ENCODE measurements around the gene SLC29A4. TPM values are rescaled to one million over a fixed set of nuclear protein-coding genes. Genes with fewer than 3 reads are reported as not detected.
"Not testable (repeated sequence)": the region's sequence is repeated elsewhere in the genome, so short reads cannot be mapped to it uniquely, and the experiment has no call there.

SLC29A4 gene, protein sequence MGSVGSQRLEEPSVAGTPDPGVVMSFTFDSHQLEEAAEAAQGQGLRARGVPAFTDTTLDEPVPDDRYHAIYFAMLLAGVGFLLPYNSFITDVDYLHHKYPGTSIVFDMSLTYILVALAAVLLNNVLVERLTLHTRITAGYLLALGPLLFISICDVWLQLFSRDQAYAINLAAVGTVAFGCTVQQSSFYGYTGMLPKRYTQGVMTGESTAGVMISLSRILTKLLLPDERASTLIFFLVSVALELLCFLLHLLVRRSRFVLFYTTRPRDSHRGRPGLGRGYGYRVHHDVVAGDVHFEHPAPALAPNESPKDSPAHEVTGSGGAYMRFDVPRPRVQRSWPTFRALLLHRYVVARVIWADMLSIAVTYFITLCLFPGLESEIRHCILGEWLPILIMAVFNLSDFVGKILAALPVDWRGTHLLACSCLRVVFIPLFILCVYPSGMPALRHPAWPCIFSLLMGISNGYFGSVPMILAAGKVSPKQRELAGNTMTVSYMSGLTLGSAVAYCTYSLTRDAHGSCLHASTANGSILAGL
- 1 to 10 TPM in 1 of 2 donors, not detected in 1; 5.3 TPM for total RNA-seq

DNA sequence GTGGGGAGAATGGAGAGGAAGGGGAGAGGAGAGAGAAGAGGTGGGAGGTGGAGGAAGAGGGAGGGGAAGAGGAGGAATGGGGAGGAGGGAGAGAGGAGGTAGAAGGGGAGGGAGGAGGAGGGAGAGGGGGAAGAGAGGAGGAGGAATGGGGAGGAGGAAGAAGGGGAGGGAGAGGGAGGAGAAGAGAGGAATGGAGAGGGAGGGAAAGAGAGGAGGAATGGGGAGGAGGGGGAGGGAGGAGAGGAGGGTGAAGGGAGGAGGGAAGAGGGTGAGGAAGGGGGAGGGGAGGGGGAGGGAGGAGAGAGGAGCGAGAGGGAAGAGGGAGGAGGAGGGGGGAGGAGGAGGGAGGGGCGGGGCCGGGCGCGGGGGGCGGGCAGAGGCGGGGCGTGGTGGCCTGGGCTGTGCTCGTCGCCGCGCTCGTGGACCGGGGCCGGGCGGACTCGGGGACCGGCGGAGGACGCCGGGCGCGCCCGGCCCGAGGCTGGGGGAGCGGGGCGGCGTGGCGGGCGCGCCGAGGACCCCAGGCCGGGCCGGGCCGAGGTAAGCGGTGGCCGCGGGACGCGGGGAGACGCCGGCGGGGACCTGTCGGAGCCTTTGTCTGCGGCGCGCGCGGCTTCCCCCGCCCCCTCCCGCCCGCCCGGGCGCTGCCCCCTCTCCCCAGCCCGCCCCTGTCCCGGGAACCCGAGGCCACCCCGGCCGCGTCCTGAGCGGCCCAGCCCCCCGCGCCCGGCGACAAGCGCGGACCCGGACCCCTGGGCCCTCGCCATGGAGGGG, at the start of gene SLC29A4:
SLC29A4 (plus strand) TSS at position 401 of the 774 bp plus-strand sequence. CDS start 4,874 bp downstream, outside the sequence.
- ATAC-seq: peak; percentile 56 to 68
- DNase-seq (ENCODE audit: low spot score in 2 of 2): no peak
- no peaks in the 10 kb centered on the region for H3K9me3 Mint-ChIP-seq
- no peaks in the 10 kb centered on the region for H3K36me3 Mint-ChIP-seq
- H3K27ac Mint-ChIP-seq: no peak within 1 kb of the TSS

DNA sequence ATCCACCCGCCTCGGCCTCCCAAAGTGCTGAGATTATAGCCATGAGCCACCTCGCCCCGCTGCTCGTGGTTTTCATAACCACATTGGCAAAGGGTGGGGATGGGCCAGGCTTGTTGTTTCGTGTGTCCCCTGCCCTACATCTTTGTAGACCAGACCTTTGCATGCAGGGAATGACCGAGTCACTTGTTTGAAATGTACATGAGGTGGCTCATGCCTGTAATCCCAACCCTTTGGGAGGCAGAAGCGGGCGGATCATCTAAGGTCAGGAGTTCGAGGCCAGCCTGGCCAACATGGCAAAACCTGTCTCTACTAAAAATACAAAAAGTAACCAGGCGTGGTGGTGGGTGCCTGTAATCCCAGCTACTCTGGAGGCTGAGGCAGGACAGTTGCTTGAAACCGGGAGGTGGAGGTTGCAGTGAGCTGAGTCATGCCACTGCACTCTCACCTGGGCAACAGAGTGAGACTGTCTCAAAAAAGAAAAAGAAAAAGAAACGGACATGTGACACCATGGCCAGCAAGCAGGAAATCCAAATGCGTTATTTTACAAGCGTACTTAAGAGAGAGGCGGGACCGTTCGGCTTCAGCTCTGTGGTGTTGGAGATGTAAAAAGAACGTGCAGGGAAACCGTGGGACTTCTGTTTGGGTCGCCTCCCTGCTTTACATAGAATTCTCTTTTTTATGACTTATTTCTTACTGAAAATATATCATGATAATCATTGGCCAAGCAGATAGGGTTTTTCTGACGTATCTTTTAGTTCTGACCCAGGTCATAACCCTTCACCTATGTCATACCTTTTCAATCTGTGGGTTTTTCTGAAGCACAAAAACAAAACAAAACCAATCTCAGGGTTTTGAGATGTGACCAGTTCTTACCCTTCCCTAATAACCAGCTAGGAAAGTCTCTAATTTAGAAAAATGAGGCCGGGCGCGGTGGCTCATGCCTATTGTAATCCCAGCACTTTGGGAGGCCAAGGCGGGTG, 47.6 kb upstream of the SLC29A4 start:
- Mint-ChIP-seq H3K36me3 (peaks cover 2 to 17% of the 10 kb centered on the region in 2 donors), H3K9me3 (no peaks in the 10 kb centered on the region), H3K27ac (no peak overlapping the region)
- ATAC-seq (no peak), DNase-seq (ENCODE audit: low spot score in 2 of 2) (no peak)

DNA sequence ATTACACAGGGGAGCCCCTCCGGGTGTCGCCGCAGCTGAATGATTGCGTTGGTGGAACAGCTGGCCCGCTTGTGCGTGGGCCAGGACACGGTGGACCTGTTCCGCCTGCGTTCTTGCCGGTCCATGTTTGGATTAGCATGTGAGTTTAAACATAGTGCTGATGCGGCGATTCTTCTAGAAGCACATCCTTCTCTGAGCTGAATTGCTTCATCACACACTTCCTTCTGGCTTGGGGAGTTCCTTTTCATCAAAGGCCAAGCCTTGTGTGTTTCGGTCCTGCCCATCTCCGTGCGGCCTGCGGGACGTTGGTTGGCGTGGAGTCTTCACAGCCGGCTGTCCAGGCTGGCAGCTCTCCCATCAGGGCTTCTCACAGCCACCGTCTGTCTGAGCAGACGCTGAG, 45.5 kb upstream of the SLC29A4 start:
- no peak for ATAC-seq
- H3K9me3 Mint-ChIP-seq: no peaks in the 10 kb centered on the region

DNA sequence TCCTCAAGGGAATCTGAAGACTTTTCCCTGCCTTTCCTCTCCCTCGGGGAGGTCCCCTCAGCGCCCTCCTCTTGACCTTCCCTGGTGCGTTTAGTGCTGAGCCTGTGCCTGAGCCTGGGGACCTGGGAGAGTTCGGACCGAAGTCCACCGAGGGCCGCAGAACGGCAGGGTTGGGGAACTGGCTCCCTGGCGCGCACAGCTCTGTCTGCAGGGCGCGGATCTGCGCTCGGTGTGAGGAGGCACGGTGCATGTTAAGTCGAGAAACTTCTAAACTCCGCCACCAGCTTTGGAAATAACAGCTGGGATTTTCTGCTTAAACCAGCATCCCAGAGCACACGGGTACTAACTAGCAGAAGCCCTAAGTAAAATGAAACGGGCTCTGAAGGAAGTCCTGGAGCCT, 44.2 kb upstream of the SLC29A4 start:
- Mint-ChIP-seq H3K9me3 (no peaks in the 10 kb centered on the region), H3K36me3 (no peaks in the 10 kb centered on the region), H3K27ac (no peak overlapping the region)
- DNase-seq (ENCODE audit: low spot score in 2 of 2) (no peak), ATAC-seq (no peak)

More for the DNA sequence above, 45.5 kb upstream of the SLC29A4 start:
- no peaks in the 10 kb centered on the region for H3K36me3 Mint-ChIP-seq
- H3K27ac Mint-ChIP-seq: no peak overlapping the region
- DNase-seq (ENCODE audit: low spot score in 2 of 2): no peak

DNA sequence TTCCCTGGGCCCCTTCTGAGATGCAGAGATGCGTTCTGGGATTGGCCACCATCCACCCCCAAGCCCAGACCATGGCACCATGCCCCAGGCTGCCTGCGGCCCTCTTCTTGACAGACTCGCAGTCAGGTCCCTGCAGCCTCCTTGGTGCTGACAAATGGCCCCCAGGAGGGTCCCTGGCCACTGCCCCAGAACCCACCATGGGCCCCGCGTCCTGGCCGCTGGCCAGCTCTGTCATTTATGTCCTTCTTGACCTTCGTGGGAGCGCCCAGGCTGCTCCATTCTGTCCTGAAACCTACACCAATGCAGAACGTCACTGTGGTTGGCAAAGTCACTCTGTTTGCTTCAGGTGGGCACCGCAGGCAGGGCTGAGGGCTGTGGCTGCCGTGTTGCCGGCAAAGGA, 39.5 kb upstream of the SLC29A4 start:
- ATAC-seq (no peak), DNase-seq (ENCODE audit: low spot score in 2 of 2) (no peak)
- Mint-ChIP-seq H3K27ac (no peak overlapping the region), H3K36me3 (no peaks in the 10 kb centered on the region), H3K9me3 (no peaks in the 10 kb centered on the region)

DNA sequence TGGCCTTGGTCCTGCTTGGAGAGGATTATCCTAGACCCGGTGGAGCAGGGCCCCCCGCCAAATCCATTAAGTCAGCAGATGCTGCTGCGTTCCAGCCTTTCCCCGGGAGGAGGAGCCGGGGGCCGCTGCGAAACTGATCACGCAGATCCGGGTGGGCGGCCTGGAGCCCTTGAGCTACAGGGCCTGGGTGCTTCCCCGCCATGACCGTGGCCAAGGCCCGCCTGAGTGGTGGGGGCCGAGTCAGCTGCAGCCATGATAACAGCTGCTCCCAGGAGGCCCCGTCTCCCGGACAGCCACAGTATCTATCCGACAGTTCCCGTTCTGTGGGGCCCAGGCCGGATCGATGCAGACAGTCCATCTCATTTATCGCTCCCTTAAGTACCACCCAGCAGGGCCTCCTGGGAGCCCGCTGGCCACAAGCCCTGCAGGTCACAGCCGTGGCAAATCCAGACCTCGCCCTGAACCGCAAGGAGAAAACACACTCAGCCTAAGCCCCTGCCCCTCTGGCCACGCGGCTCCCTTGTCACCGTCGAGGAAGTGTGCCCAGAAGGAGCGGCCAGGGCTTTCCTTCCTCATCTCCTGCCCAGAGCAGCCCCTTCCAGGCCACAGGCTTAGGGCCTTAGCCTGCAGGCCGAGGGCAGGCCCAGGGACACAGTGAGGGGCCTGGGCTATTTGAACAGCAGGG, 34.4 kb upstream of the SLC29A4 start:
- ATAC-seq: no peak
- Mint-ChIP-seq H3K27ac (peak overlapping the region in 1 of 2 donors; percentile 55), H3K9me3 (no peaks in the 10 kb centered on the region), H3K36me3 (no peaks in the 10 kb centered on the region)
- no peak for DNase-seq (ENCODE audit: low spot score in 2 of 2)

DNA sequence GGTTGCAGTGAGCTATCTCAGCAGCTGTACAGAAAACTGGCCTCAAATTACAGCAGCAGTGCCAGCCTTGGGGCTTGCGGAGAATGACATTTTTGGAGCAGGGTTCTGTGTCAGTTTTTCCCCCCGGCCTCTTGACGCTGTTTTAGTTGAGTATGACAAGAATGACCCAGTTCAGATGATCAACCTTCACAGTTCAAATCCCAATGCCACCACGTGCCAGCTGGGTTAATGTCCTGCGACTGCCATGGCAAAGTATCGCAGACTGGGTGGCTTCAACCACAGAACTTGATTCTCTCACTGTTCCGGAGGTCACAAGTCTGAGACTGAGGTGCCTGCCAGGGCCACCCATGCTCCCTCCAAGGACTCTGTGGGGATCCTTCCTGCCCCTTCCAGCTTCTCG, 32.0 kb upstream of the SLC29A4 start:
- H3K36me3 Mint-ChIP-seq: not testable (repeated sequence)

DNA sequence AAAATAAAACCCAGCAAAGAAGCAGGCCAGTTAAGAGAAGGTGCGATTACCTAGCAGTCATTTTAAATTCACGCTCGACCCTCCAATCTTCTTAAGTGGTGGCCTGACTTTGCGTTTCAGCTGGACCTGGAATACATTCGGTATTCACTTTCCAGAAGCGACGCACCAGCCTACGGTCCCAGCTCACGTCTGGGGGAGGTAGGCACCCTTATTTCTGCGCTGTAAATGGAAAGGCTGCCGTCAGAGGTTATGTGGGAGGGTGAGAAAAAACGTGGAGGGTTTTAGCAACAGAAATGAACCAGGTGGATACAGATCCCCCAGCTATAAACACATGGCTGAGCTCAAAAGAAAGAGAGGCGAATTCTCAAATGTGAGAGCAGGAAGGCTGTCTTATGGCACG, 29.2 kb upstream of the SLC29A4 start:
- ATAC-seq; H3K9me3 Mint-ChIP-seq; DNase-seq (ENCODE audit: low spot score in 2 of 2); H3K27ac Mint-ChIP-seq; H3K36me3 Mint-ChIP-seq: not testable (repeated sequence)

More for the DNA sequence above, 32.0 kb upstream of the SLC29A4 start:
- not testable (repeated sequence) for ATAC-seq; H3K27ac Mint-ChIP-seq; H3K9me3 Mint-ChIP-seq; DNase-seq (ENCODE audit: low spot score in 2 of 2)

DNA sequence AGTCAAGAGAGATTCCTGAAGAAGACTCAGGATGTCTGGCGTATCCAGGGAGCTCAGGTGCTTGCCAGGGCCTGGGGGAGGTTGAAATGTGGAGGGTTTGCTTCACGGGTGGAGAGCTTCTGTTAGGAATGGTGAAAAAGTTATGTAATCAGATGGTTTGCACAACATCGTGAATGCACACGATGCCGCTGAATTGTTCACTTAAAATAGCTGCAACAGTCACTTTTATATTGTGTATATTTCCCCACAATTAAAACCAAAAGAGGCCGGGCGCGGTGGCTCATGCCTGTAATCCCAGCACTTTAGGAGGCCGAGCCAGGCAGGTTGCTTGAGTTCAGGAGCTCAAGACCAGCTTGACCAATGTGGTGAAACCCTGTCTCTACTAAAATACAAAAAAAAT, 28.4 kb upstream of the SLC29A4 start:
- ATAC-seq; DNase-seq (ENCODE audit: low spot score in 2 of 2); H3K36me3 Mint-ChIP-seq; H3K27ac Mint-ChIP-seq; H3K9me3 Mint-ChIP-seq: not testable (repeated sequence)

DNA sequence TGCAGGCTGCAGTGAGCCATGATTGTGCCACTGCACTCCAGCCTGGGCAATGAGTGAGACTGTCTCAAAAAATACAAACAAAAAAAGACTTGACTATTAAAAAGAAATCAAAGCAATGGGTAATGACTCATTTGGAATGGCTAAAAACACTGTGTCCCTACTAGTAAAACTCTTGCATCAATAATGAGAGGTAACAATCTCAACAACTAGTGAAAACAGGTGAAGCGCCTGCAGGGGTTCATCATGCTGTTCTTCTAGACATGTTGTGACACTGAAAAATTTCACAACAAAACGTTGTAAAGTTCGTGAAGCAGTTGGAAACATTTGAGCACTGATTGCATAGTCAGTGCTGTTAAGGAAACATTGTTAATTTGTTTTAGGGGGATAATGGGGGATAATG, 26.9 kb upstream of the SLC29A4 start:
- no peak for DNase-seq (ENCODE audit: low spot score in 2 of 2)
- Mint-ChIP-seq H3K27ac (no peak overlapping the region), H3K36me3 (no peaks in the 10 kb centered on the region), H3K9me3 (no peaks in the 10 kb centered on the region)
- no peak for ATAC-seq

DNA sequence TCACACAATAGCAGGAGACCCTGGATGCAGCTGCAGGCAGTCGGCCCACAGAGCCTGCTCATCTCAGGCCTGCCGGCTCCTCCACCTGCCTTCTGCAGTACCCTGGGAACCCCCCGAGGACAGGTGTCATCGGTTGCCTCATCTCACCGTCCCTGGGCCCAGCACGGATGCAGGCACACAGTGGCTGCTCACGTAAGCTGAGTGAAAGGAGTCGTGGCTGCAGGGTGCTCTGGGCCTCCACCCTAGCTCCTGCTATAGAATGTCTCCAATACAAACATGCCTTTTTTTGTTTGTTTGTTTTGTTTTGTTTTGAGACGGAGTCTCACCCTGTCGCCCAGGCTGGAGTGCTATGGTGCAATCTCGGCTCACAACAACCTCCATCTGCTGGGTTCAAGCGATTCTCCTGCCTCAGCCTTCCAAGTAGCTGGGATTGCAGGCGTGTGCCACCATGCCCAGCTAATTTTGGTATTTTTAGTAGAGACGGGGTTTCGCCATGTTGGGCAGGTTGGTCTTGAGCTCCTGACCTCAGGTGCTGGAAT, 22.1 kb upstream of the SLC29A4 start:
- ATAC-seq; H3K36me3 Mint-ChIP-seq; H3K27ac Mint-ChIP-seq; DNase-seq (ENCODE audit: low spot score in 2 of 2); H3K9me3 Mint-ChIP-seq: not testable (repeated sequence)

DNA sequence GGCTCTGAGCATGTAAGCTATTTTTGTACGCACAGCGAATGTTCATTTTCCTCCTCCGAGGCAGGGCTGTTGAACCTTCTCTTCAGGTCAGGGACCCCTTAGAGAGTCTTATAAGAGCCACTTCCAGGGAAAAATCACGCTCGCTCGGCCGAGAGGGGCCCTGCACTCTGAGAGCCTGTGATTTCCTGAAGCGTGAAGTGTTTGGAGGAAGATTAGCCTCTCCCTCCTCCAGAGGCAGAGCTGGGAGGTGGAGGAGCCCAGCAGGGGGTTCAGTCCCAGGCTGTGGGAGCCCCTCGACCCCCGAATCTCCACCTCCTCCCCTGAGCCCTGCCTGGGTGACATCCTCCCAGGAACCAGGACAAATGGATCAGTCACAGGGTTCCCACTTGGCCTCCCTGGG, 19.7 kb upstream of the SLC29A4 start:
- not testable (repeated sequence) for H3K27ac Mint-ChIP-seq; H3K9me3 Mint-ChIP-seq; H3K36me3 Mint-ChIP-seq; ATAC-seq; DNase-seq (ENCODE audit: low spot score in 2 of 2)

DNA sequence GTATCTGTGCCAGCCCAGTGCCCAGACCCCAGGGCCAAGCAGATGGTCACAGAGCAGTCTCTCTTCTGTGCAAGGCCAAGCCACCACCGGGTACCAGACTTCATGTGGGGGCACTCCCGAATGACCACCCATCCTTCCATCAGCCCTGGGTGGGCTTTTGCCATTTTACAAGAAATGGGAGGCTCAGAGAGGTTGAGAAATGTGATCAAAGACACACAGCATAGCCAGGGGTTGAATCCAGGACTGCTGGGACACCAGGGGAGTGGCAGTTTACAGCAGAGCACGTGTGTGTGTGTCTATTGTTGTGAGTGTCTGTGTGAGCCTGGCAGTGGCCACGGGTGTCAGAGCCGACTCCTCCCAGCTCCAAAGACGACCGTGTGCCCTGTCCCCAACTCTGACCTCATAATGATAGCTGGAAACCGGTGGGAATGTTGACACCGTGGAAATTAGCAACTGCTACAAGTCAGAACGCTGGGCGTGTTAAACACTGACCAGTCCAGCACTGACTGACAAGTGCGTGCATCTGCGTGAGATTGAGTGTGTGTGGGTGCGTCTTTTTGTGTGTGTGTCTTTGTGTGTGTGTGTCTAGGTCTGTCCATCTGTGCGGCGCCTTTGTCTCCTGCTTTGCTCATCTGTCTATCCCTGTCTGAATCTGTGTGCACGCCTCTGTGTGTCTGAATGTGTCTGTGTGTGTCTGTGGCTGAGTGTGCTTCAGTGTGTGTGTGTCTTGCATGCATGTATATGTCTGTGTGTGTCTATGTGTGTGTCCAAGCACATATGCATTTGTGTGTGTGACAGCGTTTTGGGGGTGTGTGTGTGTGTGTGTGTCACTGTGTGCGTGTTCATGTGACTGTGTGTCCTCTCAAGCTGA, 17.2 kb upstream of the SLC29A4 start:
- no peaks in the 10 kb centered on the region for H3K36me3 Mint-ChIP-seq
- ATAC-seq: no peak

DNA sequence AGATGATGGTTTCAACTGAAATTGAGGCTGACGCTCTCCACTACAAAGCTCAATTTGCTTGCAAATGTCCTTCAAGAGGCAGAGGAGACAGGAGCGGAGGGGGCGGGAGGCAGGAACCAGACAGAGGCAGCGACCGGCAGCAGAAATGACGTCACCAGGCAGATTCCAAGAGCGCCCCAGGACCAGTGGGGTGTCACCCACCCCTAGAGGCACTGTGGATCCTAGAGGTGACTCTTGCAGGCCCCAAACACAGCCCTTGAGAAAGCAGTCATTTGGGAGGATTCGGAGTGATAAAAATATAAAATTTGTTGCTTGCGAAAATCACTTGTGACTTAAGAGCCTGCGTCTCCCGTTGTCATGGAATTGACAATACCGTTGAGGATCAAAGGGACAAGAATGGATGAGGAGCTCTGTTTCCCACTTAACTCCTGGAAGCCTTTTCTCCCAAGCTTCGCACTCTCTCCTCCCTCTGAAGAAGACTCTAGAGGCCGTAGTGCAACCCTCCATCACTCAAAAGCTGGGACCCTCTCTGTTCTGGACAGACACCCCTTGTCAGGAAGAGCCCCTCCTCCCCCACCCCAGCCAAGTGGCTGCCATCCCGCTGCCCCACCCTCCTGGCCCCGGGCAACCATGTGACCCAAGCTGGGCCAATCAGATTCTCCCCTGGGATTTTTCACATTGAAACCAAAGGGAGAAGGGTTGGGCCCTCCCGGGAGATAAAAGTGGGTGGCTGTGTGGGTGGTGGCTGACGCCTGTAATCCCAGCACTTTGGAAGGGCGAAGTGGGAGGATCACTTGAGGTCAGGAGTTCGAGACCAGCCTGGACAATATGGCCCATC, 16.3 kb upstream of the SLC29A4 start:
- Mint-ChIP-seq H3K9me3 (no peaks in the 10 kb centered on the region), H3K27ac (no peak overlapping the region), H3K36me3 (no peaks in the 10 kb centered on the region)
- DNase-seq (ENCODE audit: low spot score in 2 of 2) (no peak), ATAC-seq (no peak)

More for the DNA sequence above, 17.2 kb upstream of the SLC29A4 start:
- DNase-seq (ENCODE audit: low spot score in 2 of 2): no peak
- Mint-ChIP-seq H3K9me3 (no peaks in the 10 kb centered on the region), H3K27ac (no peak overlapping the region)
